Bronchial epithelial cell (primary cell): ENCODE results near the gene MISFA. TPM values are rescaled to one million over a fixed set of nuclear protein-coding genes. Genes with fewer than 3 reads are reported as not detected.

Experiments
- DNase-seq: peaks from one replicate; pipeline ENCODE4 v3.0.0-alpha.2; 2010; ENCODE audit warnings: low read depth
- FAIRE-seq: peaks from 2 replicates; lab custom pipeline; 2011; peaks lifted over from hg19 to GRCh38; lab: Jason Lieb, UNC
- H3K27me3 ChIP-seq: 2 replicates; pipeline ENCODE4 v1.5.1; 2011; ENCODE audit warnings: low read length; ENCODE audit not compliant: control insufficient read depth, insufficient read depth
- H3K36me3 ChIP-seq: 2 replicates; pipeline ENCODE4 v1.5.1; 2011; ENCODE audit warnings: low read length; ENCODE audit not compliant: control insufficient read depth, insufficient read depth
- H3K4me3 ChIP-seq: 2 replicates; pipeline ENCODE4 v1.5.1; 2011; ENCODE audit warnings: mild to moderate bottlenecking, low read depth, low read length, control low read depth
- CTCF ChIP-seq: IDR thresholded peaks from 2 replicates; pipeline ENCODE4 v1.5.1; 2011; ENCODE audit warnings: mild to moderate bottlenecking, moderate library complexity, low read length, control low read depth, inconsistent platforms; ENCODE audit not compliant: insufficient read depth, severe bottlenecking
- total RNA-seq: library from RNA; depleted of rRNA; stranded (reverse); fragments of >200 nt; gene quantifications from 2 replicates; pipeline ENCODE4 v1.2.1, GENCODE V29; 2014

The MISFA gene
- total RNA-seq, 1 donor from 2014 or later = 0.79 TPM

- no peak overlapping the region for H3K4me3 ChIP-seq
- peaks cover 5% of the 10 kb centered on the region for H3K36me3 ChIP-seq
- H3K27me3 ChIP-seq = no peaks in the 10 kb centered on the region
- FAIRE-seq (no peak), DNase-seq (no peak)
- no peak for TF ChIP-seq CTCF
Measured at GRCh38 chr11:18612394-18612793, 12.8 kb downstream of the MISFA start.

- no peak for TF ChIP-seq CTCF
- DNase-seq = no peak
- no peak for FAIRE-seq
- no peaks in the 10 kb centered on the region for H3K27me3 ChIP-seq
- H3K4me3 ChIP-seq = no peak overlapping the region
- H3K36me3 ChIP-seq = peaks cover 5% of the 10 kb centered on the region
Measured at GRCh38 chr11:18614667-18615066, 15.1 kb downstream of the MISFA start.

- H3K36me3 ChIP-seq = peaks cover 5% of the 10 kb centered on the region
- no peaks in the 10 kb centered on the region for H3K27me3 ChIP-seq
- H3K4me3 ChIP-seq = no peak overlapping the region
- TF ChIP-seq CTCF = no peak
- FAIRE-seq (no peak), DNase-seq (peak; percentile 52)
Measured at GRCh38 chr11:18615628-18616392, 16.2 kb downstream of the MISFA start.

- DNase-seq (no peak), FAIRE-seq (no peak)
- Histone ChIP-seq H3K4me3 (no peak overlapping the region), H3K36me3 (peaks cover 5% of the 10 kb centered on the region), H3K27me3 (no peaks in the 10 kb centered on the region)
- TF ChIP-seq CTCF = no peak
Measured at GRCh38 chr11:18617688-18618341, 18.2 kb downstream of the MISFA start.

DNA sequence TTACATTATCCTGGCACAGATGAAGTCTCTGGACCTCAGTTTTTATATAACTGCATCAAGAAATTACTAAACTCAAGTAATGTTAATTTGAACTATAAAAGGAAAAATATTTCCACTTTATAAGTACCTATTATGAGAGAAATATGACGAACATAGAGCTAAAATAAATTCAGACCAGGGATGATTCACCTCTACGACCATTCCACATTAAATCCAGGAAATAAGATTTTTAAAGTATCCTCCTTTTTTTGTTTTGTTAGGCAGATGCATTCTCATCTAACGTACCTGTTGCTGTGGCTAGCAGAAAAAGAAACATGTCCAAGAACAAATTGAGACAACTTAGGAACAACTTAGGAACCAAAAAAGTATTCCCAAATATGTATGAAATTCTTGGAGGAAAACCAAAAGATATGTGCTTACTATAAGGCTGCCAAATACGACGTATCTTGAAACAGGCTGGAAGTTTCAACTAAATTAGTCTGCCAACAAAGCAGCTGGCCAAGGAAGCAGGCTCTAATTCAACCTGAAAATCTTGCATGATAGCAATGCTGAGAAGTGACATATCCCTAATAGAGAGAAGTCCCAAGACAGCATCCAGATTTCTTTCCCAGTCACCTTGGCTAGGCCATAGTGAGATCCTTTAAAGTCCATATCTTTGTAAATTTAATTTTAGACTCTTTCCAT, 18.9 kb downstream of the MISFA start:
- DNase-seq (no peak), FAIRE-seq (no peak)
- H3K36me3 ChIP-seq = peaks cover 5% of the 10 kb centered on the region
- H3K27me3 ChIP-seq = no peaks in the 10 kb centered on the region
- TF ChIP-seq CTCF = no peak
- no peak overlapping the region for H3K4me3 ChIP-seq
